Activated gamma-delta T cell treated with anti-CD3 and anti-CD28 coated beads, Interleukin-2, amount 50 U/mL, for 16 hours (primary cell): ENCODE results near the gene ANP32B.
"Not testable (repeated sequence)": the region's sequence is repeated elsewhere in the genome, so short reads cannot be mapped to it uniquely, and the experiment has no call there.

Experiments used
- DNase-seq: peaks from one replicate; pipeline ENCODE4 v3.0.0-alpha.2; 2020; ENCODE audit warnings: low read depth

The ANP32B gene

DNA sequence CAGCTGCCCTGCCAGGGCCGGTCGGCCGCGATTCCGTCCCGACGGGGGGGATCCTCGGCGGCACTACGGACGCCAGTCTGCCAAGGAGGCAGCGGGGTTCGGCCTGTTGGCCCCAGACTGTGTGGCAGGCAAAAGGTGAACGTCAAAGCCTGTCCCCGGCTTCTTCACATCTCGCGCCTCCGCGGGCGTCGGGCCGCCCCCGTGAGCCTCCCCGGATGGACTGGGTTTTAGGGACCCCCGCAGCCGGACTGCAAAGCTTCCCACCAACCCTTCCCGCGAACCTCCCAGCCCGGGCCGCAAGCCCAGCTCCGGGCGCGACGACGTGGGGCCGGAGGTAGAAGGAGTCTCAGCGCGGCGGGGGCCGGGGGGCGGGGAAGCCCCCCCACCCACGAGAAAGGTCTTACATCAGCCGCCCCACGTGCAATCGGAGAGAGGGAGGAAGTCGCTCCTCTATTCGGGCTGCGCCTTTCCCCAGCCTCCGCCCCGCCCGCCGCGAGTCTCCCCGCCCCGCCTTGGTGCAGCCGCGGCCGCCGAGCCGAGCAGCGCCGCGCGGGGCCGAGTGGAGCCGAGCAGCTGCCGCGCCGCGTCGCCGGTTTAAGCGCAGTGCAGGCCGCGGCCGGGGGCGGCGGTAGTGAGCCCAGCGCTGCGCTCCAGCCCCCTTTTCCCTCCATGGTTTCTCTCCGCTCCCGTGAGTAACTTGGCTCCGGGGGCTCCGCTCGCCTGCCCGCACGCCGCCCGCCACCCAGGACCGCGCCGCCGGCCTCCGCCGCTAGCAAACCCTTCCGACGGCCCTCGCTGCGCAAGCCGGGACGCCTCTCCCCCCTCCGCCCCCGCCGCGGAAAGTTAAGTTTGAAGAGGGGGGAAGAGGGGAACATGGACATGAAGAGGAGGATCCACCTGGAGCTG lies at the start of gene ANP32B:
Gene ANP32B, plus strand, starts transcription at position 659 of the 906 bp plus-strand sequence. Its CDS starts 215 bp downstream, at position 874.
- peak; percentile 91 for DNase-seq

DNA sequence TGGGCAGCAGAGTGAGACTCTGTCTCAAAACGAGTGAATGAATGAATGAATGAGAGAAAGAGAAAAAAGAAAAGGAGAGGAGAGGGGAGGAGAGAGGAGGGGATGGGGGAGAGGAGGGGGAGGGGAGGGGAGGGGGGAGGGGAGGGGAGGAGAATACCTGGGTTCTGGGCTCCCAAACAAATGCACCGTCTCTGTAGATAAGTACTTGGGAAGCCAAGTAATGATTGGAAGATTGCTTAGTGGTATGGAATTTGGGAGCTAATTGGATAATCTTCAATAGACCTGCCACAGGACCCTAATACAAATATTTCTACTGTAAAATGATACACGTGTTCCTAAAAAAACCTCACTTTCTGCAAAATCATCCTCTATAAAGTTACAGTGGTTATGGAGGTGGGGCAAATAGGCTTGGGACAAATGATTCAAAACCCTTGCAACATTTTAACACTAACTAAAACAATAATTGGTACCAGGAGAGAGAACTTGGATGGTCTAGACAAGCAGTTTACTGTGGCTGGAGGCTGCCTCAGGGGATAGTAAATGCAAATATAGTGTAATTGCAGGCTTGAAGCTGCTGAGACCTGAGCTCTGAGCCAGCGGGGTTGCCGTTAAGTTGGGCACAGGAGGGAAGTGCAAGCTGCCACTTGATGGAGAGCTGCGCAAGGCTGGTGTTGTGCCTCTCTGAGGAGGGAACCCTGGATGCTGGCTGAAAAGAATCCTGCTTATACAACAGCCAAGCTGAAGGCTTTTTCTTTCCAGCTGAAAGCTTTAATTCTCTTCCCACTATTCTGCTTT lies 48.6 kb upstream of the ANP32B start:
- DNase-seq = no peak

DNA sequence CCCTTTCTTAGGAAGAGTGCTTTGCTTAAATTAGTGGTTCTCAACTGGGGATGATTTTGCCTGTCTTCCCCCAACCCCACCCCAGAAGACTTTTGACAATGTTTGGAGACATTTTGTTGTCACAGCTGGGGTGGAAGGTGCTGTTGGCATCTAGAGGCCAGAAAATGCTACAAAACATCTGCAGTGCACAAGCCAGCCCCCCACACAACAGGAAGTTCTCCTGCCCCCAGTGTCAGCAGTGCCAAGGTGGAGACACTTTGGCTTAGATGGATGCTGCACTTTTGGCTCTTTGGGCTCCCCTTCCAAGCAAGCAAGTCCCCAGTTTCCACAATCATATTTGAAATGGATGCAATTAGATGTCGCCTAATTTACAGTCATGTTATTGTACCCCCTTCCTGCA lies 47.9 kb upstream of the ANP32B start:
- no peak for DNase-seq

GRCh38 chr9:97936998-97937397 lies 46.1 kb upstream of the ANP32B start:
- no peak for DNase-seq

DNA sequence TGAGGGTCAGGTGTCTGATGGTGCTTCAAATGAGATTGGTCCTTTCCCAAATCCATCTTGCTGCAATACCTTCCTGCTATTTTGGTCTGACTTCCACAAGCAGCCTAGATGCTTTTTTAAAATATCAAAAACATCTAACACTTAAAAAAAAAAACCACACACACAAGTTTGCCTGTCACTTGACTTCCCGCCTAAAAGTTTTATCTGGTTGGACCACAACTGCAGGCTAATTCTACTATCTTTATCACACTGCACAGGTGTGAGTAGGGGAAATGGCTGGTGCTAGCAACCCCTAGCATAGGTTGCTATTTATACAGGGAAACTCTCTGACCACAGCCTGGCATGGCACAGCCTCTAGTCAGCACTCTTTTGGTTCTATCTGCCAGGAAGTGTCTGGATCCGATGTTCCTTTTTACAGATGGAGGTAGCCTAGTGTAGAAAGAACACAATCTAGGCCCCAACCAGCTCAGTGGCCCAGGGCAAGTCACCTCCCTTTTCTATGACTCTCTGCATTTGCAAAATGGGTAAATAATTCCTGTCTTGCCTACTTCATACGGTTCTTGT lies 45.0 kb upstream of the ANP32B start, which contains the start of gene HEMGN:
Gene HEMGN, minus strand, starts transcription at position 92 of the 564 bp plus-strand sequence. Its CDS starts 36 bp downstream, at position 56.
- no peak for DNase-seq

DNA sequence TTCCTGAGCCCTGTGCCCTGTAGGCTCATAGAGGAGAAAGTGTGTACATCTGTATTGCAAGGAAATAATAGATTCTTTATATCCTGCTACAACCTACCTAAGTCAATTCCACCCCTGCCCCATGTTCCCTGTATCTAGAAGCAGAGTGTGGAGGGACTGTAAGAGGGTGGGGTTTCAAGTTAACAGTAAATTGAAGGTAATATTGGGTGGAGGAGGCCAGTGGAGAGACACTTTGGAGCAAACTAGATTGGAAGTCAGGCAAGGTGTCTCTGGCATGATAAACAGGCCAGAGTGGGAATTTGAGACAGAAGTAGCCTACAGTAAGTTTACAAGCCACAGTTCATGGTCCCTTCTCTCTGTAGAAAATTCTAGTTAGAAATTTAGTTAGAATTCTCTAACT lies 42.9 kb upstream of the ANP32B start:
- DNase-seq = no peak

DNA sequence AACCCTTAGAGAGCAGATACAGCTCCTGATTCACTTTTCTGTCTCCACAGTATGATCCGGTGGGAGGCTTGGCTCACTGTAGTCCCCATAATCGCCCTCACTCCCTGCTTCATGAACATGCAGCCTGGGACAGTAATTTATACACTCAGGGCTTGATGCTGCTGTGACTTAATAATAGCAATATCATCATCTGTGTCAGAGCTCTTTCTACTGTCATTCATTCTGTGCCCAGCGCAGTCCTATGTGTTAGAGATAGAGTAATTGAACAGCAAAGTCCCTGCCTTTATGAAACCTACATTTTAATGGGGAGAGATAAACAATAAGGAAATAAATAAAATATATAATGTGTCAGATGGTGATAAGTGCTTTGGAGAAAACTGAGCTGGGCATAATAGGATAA lies 42.4 kb upstream of the ANP32B start:
- DNase-seq = no peak

DNA sequence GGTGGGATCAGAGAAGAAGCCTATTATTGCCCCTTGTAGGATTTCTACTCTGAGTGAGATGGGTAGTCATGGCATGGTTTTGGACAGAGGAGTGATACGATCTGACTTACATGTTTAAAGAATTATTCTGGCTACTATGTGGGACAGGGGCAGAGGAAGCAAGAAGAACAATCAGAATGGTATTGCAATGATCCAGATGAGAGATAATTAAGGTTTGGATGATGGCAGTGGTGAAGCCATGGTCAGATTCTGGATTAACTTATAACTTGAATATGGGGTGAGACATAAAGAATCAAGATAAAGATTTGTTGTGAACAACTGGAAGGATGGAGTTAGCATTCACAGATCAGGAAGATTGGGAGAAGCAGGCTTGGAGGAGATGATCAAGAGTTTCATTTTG lies 41.8 kb upstream of the ANP32B start:
- no peak for DNase-seq

GRCh38 chr9:97943308-97943855 lies 39.8 kb upstream of the ANP32B start:
- DNase-seq = no peak

- DNase-seq = no peak
Observed at GRCh38 chr9:97944612-97945011, 38.5 kb upstream of the ANP32B start.

DNA sequence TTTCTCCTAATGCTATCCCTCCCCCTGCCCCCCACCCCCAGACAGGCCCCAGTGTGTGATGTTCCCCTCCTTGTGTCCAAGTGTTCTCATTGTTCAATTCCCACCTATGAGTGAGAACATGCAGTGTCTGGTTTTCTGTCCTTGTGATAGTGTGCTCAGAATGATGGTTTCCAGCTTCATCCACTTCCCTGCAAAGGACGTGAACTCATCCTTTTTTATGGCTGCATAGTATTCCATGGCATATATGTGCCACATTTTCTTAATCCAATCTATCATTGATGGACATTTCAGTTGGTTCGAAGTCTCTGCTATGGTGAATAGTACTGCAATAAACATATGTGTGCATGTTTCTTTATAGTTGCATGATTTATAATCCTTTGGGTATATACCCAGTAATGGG lies 37.7 kb upstream of the ANP32B start:
- not testable (repeated sequence) for DNase-seq

GRCh38 chr9:97947094-97947493 lies 36.0 kb upstream of the ANP32B start:
- not testable (repeated sequence) for DNase-seq

DNA sequence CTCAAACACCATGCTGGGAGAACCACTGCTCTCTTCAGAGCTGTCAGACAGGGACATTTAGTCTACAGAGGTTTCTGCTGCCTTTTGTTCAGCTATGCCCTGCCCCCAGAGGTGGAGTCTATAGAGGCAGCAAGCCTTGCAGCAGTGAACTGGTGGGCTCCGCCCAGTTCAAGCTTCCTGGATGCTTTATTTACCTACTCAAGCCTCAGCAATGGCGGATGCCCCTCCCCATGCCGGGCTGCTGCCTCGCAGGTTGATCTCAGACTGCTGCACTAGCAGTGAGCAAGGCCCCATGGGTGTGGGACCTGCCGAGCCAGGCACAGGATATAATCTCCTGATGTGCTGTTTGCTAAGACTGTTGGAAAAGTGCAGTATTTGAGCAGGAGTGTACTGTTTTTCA lies 32.3 kb upstream of the ANP32B start:
- DNase-seq = not testable (repeated sequence)

DNA sequence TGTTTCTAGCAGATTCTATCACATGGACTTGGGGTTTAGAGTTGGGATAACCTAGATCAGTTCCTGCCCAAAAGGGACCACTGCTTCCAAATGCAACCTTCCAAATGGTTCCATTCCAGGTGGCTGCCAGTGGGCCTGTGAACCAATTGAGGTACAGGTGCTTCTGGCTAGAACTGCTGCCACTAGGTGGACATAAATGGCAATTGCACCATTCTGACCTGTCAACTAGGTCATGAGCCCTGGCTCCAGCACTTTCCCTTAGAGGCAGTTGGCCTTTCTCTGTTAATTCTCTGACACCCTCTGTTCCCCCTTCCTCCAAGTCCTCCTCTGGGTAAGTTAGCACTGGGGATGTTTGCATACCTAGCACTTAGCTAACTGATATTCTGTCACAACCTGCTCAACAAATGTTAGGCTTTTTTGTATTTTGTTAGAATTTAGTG lies 28.6 kb upstream of the ANP32B start:
- peak; percentile 28 for DNase-seq

GRCh38 chr9:97956331-97956730 lies 26.8 kb upstream of the ANP32B start:
- DNase-seq = no peak

DNA sequence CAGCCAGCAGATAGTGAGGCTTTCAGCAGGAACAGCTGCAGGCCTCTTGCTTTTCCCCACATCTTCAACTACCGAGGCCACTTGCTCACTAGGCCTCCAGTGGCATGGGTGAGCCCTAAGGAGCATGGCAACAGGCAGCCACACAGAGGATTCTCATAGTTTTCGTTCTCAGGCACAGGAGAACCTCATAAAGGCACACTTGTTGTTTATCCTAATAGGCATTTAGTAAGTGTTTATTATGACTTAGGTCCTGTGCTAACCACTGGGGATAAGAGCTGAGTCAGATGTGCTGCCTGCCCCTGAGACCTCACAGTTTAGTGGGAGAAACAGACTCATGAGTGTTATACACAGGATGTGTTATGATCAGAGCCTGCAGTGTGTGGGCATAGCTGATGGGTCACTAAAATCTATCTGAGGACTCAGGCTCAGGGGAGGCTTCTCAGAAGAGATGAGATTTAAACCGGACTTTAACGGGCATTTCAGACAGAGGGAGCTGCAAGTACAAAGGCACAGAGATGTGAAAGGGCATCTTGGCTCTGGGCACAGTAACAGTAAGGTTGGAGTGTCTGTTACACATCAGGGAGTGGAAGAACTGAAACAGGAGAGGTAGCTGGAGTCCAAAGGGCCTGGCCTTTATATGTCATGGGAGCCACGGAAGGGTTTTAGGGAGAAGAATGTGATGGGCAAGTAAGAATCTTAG lies 24.2 kb upstream of the ANP32B start:
- DNase-seq = no peak

DNA sequence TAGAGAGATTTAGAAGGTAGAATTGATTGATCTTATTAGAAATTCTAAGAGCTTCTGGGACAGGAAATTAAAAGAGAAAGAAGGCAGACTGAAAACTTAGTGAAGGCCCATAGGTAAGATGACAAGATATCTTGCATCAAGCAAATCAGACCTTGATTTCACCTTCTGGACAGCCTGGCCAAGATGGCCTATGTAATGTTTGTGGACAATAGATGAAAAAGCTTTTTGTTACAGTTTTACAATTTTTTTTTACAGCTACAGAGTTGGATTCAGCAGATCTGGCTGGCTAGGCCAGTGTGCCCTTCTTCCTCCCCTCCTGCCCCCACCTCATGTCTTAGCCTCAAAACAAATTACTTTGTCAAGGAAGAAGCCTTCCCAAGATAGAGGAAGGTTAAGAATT lies 23.6 kb upstream of the ANP32B start:
- no peak for DNase-seq

DNA sequence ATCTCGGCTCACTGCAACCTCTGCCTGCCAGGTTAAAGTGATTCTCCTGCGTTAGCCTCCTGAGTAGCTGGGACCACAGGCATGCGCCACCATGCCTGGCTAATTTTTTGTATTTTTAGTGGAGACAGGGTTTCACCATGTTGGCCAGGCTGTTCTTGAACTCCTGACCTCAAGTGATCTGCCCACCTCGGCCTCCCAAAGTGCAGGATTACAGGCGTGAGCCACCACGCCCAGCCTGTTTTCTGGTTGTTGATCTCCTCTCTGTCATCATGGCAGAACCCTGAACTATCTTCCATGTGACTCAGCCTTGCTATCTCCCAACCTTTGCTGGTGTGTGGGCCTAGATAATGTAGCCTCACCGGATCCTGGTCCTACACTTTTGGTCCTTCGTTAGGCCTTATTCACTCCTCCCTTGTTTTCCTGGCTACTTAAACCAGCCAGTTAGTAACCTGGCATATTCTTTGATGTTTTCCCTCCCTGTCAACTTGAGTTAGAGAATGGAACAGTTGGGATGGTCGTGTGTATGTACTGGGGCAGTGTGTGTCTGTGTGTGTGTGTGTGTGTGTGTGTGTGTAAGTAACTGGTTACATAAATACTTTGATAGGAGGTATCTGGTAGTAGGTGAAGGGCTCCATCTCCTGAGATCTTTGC lies 22.3 kb upstream of the ANP32B start:
- not testable (repeated sequence) for DNase-seq

GRCh38 chr9:97961361-97961760 lies 21.8 kb upstream of the ANP32B start:
- DNase-seq = no peak

- no peak for DNase-seq
Observed at GRCh38 chr9:97962136-97962535, 21.0 kb upstream of the ANP32B start.

DNA sequence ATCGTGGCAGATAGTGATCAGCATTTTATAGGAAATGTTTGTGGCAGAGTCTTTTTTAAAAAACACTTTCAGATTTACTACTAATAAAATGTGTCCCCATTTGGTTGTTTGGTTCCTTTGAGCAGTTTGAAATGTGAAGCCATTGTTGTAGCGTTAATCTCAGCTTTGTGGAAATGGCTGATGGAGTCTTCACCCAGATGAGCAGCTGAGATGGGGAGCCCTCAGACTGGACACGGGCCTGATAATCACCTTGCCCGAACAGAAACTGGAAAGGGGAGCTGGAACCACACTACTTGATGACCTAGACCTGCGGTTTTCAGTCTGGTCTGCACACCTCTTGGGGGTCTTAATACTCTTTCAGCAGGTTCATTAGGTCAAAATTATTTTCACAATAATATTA lies 20.6 kb upstream of the ANP32B start:
- DNase-seq = no peak
